Peyer's patch (tissue), 4 donors: ENCODE data around the gene CD2AP. TPM values are rescaled to one million over a fixed set of nuclear protein-coding genes. Genes with fewer than 3 reads are reported as not detected.

ENCODE experiments used
- DNase-seq, 3 donors: peaks; one replicate each; pipeline ENCODE4 v3.0.0-alpha.2; 2017 to 2019
- H3K27ac ChIP-seq, 4 donors: fragments of 200-600 bp; sonication (generic); one replicate each; pipeline ENCODE4 v1.5.1; 2016 to 2019
- H3K27me3 ChIP-seq, 2 donors: fragments of 200-600 bp; sonication (generic); one replicate each; pipeline ENCODE4 v1.5.1; 2019
- H3K36me3 ChIP-seq, 3 donors: fragments of 200-600 bp; sonication (generic); one replicate each; pipeline ENCODE4 v1.5.1; 2016 to 2019
- H3K4me1 ChIP-seq, 4 donors: fragments of 200-600 bp; sonication (generic); one replicate each; pipeline ENCODE4 v1.5.1; 2016 to 2019
- H3K4me3 ChIP-seq, 4 donors: fragments of 200-600 bp; sonication (generic); 1 replicate in 3 of 4; 2 replicates in 1 of 4; pipeline ENCODE4 v1.5.1; 2016 to 2019; ENCODE audit warnings: mild to moderate bottlenecking in 1 of 4
- H3K9me3 ChIP-seq, 4 donors: fragments of 200-600 bp; sonication (generic); one replicate each; pipeline ENCODE4 v1.5.1; 2016 to 2019; ENCODE audit warnings: mild to moderate bottlenecking in 1 of 4
- CTCF ChIP-seq, 6 experiments: fragments of 450-650 bp in 4 of 6; fragments of 200-600 bp in 2 of 6; sonication (generic) in 1 of 6; IDR thresholded peaks; one replicate each; pipeline ENCODE4 v1.5.1; 2017 to 2019; ENCODE audit warnings: antibody characterized with exemption in 6 of 6, mild to moderate bottlenecking in 3 of 6, moderate library complexity in 1 of 6
- POLR2A ChIP-seq, 2 donors: fragments of 450-650 bp; IDR thresholded peaks; one replicate each; pipeline ENCODE4 v1.5.1; 2017; ENCODE audit warnings: antibody characterized with exemption in 2 of 2, mild to moderate bottlenecking in 2 of 2, moderate library complexity in 2 of 2
- total RNA-seq, 4 donors: library from RNA; depleted of rRNA; stranded (reverse); fragments of >200 nt; gene quantifications; one replicate each; pipeline ENCODE4 v1.1.0, GENCODE V29; 2016

Gene CD2AP
- total RNA-seq, 4 donors from 2014 or later: 59.4 to 151 (median 96.8) TPM

DNA sequence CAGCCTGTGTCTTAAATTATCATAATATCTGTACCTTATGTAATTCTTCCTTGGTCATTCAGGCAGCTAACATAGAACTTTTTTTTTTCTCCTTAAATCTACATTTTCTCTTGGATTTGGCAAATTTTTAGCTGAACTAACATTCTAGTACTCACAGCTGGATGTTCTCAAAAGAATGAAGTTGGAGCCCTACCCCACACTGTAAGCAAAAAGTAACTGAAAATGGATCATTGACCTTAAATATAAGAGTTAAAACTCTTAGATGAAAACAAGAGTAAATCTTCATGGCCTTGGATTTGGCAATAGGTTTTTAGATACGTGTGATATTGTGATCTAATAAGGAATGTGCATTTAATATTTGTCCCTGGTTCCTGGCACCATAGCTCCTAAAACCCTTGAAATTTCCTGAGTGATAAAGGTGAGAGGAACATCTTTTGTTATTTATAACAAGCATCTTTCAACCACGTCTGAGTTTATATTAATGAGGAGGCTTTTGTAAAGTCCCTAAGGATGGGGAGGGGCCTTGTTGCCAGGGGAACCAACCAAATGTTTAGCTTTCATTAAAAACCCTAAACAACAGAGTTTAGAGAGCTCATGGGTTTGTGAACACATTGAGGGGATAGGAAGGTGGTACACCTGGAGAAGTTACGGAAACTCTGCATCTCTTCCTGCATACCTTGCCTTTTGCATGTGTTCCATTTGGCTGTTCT is 114.7 kb downstream of the CD2AP start:
- Histone ChIP-seq H3K27me3 (no peaks in the 10 kb centered on the region), H3K27ac (no peak overlapping the region), H3K36me3 (peaks cover 0 to 64% (median 0%) of the 10 kb centered on the region in 3 donors), H3K4me1 (no peaks in the 10 kb centered on the region), H3K4me3 (no peak overlapping the region), H3K9me3 (no peaks in the 10 kb centered on the region)
- no peak for DNase-seq
- TF ChIP-seq POLR2A (IDR thresholded peaks at IDR 0.05) (no peak), CTCF (IDR thresholded peaks at IDR 0.05) (no peak)

- no peaks in the 10 kb centered on the region for H3K9me3 ChIP-seq
- DNase-seq: no peak
- H3K4me3 ChIP-seq: no peak overlapping the region
- H3K36me3 ChIP-seq: peaks cover 0 to 60% (median 0%) of the 10 kb centered on the region in 3 donors
- no peaks in the 10 kb centered on the region for H3K4me1 ChIP-seq
- no peaks in the 10 kb centered on the region for H3K27me3 ChIP-seq
- H3K27ac ChIP-seq: no peak overlapping the region
- no peak for TF ChIP-seq CTCF (IDR thresholded peaks at IDR 0.05)
- no peak for TF ChIP-seq POLR2A (IDR thresholded peaks at IDR 0.05)
Observed at GRCh38 chr6:47593979-47594378, 116.4 kb downstream of the CD2AP start.

DNA sequence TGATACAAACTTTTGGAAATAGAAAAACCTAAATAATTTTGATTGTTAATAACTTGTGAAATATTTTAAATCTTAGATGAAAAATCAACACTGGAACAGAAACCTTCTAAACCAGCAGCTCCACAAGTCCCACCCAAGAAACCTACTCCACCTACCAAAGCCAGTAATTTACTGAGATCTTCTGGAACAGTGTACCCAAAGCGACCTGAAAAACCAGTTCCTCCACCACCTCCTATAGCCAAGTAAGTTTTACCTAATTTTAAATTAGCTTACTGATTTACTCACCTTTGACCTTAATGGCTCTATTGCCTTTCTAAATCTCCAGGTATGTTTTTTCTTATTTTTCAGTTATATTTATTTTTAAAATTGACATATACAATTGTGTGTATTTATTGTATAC is 118.2 kb downstream of the CD2AP start:
- Histone ChIP-seq H3K27me3 (no peaks in the 10 kb centered on the region), H3K4me3 (no peak overlapping the region), H3K27ac (no peak overlapping the region), H3K36me3 (peaks cover 0 to 51% (median 0%) of the 10 kb centered on the region in 3 donors), H3K9me3 (no peaks in the 10 kb centered on the region), H3K4me1 (no peaks in the 10 kb centered on the region)
- TF ChIP-seq POLR2A (IDR thresholded peaks at IDR 0.05) (no peak), CTCF (IDR thresholded peaks at IDR 0.05) (no peak)
- no peak for DNase-seq

GRCh38 chr6:47598367-47598766 is 120.8 kb downstream of the CD2AP start:
- Histone ChIP-seq H3K4me1 (no peaks in the 10 kb centered on the region), H3K4me3 (no peak overlapping the region), H3K36me3 (peaks cover 0 to 36% (median 0%) of the 10 kb centered on the region in 3 donors), H3K27me3 (no peaks in the 10 kb centered on the region), H3K27ac (no peak overlapping the region), H3K9me3 (no peaks in the 10 kb centered on the region)
- TF ChIP-seq CTCF (IDR thresholded peaks at IDR 0.05) (no peak), POLR2A (IDR thresholded peaks at IDR 0.05) (no peak)
- no peak for DNase-seq

GRCh38 chr6:47599512-47599911 is 121.9 kb downstream of the CD2AP start:
- no peak for TF ChIP-seq POLR2A (IDR thresholded peaks at IDR 0.05)
- no peak for TF ChIP-seq CTCF (IDR thresholded peaks at IDR 0.05)
- Histone ChIP-seq H3K36me3 (peaks cover 0 to 39% (median 0%) of the 10 kb centered on the region in 3 donors), H3K4me3 (no peak overlapping the region), H3K4me1 (no peaks in the 10 kb centered on the region), H3K9me3 (no peaks in the 10 kb centered on the region), H3K27me3 (no peaks in the 10 kb centered on the region), H3K27ac (no peak overlapping the region)
- no peak for DNase-seq
